Measurements from ENCODE around the gene SPAG16.

DNA sequence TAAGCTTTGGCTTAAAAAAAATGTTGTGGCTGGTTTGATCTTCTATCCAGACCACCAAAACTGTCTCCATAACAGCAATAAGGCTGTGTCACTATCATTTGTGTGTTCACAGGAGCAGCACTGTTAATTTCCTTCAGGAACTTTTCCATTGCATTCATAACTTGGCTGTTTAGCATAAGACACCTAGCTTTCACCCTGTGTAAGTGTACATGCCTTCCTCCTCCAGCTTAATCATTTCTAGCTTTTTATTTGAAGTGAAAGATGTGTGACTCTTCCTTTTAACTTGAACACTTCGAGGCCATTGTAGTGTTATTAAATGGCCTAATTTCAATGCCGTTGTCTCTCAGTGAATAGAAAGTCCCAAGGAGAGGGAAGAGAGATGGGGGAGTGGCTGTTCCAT lies 773.7 kb downstream of the SPAG16 start:
- TF ChIP-seq POLR2A (IDR thresholded peaks at IDR 0.05; ENCODE audit: extremely low read depth, insufficient read length): no peak
- TF ChIP-seq, protein P1, sequence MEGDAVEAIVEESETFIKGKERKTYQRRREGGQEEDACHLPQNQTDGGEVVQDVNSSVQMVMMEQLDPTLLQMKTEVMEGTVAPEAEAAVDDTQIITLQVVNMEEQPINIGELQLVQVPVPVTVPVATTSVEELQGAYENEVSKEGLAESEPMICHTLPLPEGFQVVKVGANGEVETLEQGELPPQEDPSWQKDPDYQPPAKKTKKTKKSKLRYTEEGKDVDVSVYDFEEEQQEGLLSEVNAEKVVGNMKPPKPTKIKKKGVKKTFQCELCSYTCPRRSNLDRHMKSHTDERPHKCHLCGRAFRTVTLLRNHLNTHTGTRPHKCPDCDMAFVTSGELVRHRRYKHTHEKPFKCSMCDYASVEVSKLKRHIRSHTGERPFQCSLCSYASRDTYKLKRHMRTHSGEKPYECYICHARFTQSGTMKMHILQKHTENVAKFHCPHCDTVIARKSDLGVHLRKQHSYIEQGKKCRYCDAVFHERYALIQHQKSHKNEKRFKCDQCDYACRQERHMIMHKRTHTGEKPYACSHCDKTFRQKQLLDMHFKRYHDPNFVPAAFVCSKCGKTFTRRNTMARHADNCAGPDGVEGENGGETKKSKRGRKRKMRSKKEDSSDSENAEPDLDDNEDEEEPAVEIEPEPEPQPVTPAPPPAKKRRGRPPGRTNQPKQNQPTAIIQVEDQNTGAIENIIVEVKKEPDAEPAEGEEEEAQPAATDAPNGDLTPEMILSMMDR (IDR thresholded peaks at IDR 0.05; ENCODE audit: low read depth, low read length): no peak
- TF ChIP-seq, protein P2, sequence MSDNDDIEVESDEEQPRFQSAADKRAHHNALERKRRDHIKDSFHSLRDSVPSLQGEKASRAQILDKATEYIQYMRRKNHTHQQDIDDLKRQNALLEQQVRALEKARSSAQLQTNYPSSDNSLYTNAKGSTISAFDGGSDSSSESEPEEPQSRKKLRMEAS (IDR thresholded peaks at IDR 0.05; ENCODE audit: low read depth, low read length): no peak
- no peak for TF ChIP-seq MYC (IDR thresholded peaks at IDR 0.05; ENCODE audit: low read depth, low read length)

Measured in NB4 (cell line).